ENCODE data around the gene NCBP3.
A peak's percentile ranks its signal among the peaks of the same experiment; 100 is the strongest.
"Not testable (repeated sequence)": the region's sequence is repeated elsewhere in the genome, so short reads cannot be mapped to it uniquely, and the experiment has no call there.

NCBP3 gene

GRCh38 chr17:3845291-3845620 is 790 bp downstream of the NCBP3 start:
- peaks cover 7% of the 10 kb centered on the region for H3K4me1 ChIP-seq (ENCODE audit: low read length)
- no peaks in the 10 kb centered on the region for H3K36me3 ChIP-seq (replicated peaks; ENCODE audit: insufficient read depth, low read length)
- no peaks in the 10 kb centered on the region for H4K20me1 ChIP-seq (ENCODE audit: insufficient read depth, low read length)
- peak overlapping the region; percentile 90 for H3K4me2 ChIP-seq (ENCODE audit: low read depth, low read length)
- peak overlapping the region; percentile 99 for H3K4me3 ChIP-seq (ENCODE audit: low read length)
- no peaks in the 10 kb centered on the region for H3K9me3 ChIP-seq (replicated peaks; ENCODE audit: insufficient read depth, low read length)
- H3F3A ChIP-seq (ENCODE audit: insufficient read depth, low read length), result no peaks in the 10 kb centered on the region
- peak overlapping the region; percentile 4; the same call in 1 of the 2 replicates for H3K27ac ChIP-seq (ENCODE audit: low read length)
- no peaks in the 10 kb centered on the region for H3K9me2 ChIP-seq (replicated peaks; ENCODE audit: insufficient read depth, low read length)
- peak overlapping the region; percentile 100 for H2AFZ ChIP-seq (ENCODE audit: low read length)
- peak overlapping the region; percentile 98 for H3K9ac ChIP-seq (ENCODE audit: low read length)
- TF ChIP-seq EZH2 (optimal IDR thresholded peaks at IDR 0.05; ENCODE audit: low read depth, low read length) (no peak), EZH2phosphoT487 (IDR thresholded peaks at IDR 0.05; ENCODE audit: low read length) (no peak)
- TF ChIP-seq, protein P1, sequence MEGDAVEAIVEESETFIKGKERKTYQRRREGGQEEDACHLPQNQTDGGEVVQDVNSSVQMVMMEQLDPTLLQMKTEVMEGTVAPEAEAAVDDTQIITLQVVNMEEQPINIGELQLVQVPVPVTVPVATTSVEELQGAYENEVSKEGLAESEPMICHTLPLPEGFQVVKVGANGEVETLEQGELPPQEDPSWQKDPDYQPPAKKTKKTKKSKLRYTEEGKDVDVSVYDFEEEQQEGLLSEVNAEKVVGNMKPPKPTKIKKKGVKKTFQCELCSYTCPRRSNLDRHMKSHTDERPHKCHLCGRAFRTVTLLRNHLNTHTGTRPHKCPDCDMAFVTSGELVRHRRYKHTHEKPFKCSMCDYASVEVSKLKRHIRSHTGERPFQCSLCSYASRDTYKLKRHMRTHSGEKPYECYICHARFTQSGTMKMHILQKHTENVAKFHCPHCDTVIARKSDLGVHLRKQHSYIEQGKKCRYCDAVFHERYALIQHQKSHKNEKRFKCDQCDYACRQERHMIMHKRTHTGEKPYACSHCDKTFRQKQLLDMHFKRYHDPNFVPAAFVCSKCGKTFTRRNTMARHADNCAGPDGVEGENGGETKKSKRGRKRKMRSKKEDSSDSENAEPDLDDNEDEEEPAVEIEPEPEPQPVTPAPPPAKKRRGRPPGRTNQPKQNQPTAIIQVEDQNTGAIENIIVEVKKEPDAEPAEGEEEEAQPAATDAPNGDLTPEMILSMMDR (IDR thresholded peaks at IDR 0.05; ENCODE audit: low read length), result no peak
- H3K27me3 ChIP-seq (replicated peaks; ENCODE audit: insufficient read depth, low read length), result peaks cover 5% of the 10 kb centered on the region; the same call in 1 of the 2 replicates
- peak; percentile 32 for DNase-seq
- peaks cover 54% of the 10 kb centered on the region for H3K79me2 ChIP-seq (ENCODE audit: low read length)

DNA sequence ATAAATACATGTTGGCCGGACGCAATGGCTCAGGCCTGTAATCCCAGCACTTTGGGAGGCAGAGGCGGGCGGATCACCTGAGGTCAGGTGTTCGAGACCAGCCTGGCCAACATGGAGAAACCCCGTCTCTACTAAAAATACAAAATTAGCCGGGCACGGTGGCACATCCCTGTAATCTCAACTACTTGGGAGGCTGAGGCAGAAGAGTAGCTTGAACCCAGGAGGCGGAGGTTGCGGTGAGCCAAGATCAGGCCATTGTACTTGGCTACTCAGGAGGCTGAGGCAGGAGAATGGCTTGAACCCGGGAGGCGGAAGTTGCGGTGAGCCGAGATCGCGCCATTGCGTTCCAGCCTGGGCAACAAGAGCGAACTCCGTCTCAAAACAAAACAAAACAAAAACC is 1.5 kb downstream of the NCBP3 start:
- H3K27me3 ChIP-seq (replicated peaks; ENCODE audit: insufficient read depth, low read length); H4K20me1 ChIP-seq (ENCODE audit: insufficient read depth, low read length); H3K4me3 ChIP-seq (ENCODE audit: low read length); H2AFZ ChIP-seq (ENCODE audit: low read length); H3K36me3 ChIP-seq (replicated peaks; ENCODE audit: insufficient read depth, low read length); H3K27ac ChIP-seq (ENCODE audit: low read length); H3K9ac ChIP-seq (ENCODE audit: low read length); H3K9me2 ChIP-seq (replicated peaks; ENCODE audit: insufficient read depth, low read length); H3K9me3 ChIP-seq (replicated peaks; ENCODE audit: insufficient read depth, low read length); DNase-seq; H3F3A ChIP-seq (ENCODE audit: insufficient read depth, low read length); H3K4me1 ChIP-seq (ENCODE audit: low read length): not testable (repeated sequence)
- H3K4me2 ChIP-seq (ENCODE audit: low read depth, low read length), result peak overlapping the region; percentile 90; the same call in 1 of the 2 replicates
- peaks cover 60% of the 10 kb centered on the region for H3K79me2 ChIP-seq (ENCODE audit: low read length)

GRCh38 chr17:3843935-3844516 is 2.0 kb downstream of the NCBP3 start:
- Histone ChIP-seq H3K27ac (ENCODE audit: low read length) (no peak overlapping the region), H3K27me3 (replicated peaks; ENCODE audit: insufficient read depth, low read length) (no peaks in the 10 kb centered on the region), H3K4me1 (ENCODE audit: low read length) (peaks cover 7% of the 10 kb centered on the region), H3K4me2 (ENCODE audit: low read depth, low read length) (no peak overlapping the region), H3F3A (ENCODE audit: insufficient read depth, low read length) (no peaks in the 10 kb centered on the region), H3K79me2 (ENCODE audit: low read length) (peaks cover 61% of the 10 kb centered on the region), H3K4me3 (ENCODE audit: low read length) (no peak overlapping the region), H3K9ac (ENCODE audit: low read length) (no peak overlapping the region), H4K20me1 (ENCODE audit: insufficient read depth, low read length) (no peaks in the 10 kb centered on the region), H3K36me3 (replicated peaks; ENCODE audit: insufficient read depth, low read length) (no peaks in the 10 kb centered on the region; the same call in 1 of the 2 replicates), H3K9me3 (replicated peaks; ENCODE audit: insufficient read depth, low read length) (no peaks in the 10 kb centered on the region), H2AFZ (ENCODE audit: low read length) (no peak overlapping the region), H3K9me2 (replicated peaks; ENCODE audit: insufficient read depth, low read length) (no peaks in the 10 kb centered on the region)
- DNase-seq, result peak; percentile 59
- no peak for TF ChIP-seq EZH2 (optimal IDR thresholded peaks at IDR 0.05; ENCODE audit: low read depth, low read length)
- TF ChIP-seq, protein P1 (IDR thresholded peaks at IDR 0.05; ENCODE audit: low read length), result peak; percentile 81

DNA sequence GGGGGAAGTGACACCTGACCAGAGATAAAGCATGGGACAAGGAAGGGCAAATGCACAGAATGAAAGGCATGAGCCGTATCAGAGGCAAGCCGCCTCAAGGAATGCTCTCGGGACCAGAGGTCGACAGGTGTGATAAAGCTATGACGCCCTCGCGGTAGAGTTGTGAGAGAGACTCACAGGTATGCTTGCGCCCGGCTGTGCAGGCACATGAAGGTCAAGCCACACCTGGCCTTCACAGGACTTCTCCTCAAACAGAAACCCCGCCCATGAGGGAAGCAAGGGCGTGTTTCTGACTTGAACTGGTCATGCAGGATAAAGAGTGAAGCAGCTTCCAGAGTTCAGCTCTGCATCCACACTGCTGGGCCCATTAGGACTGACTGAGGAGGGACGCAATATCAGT is 7.8 kb downstream of the NCBP3 start:
- Histone ChIP-seq H3K27ac (ENCODE audit: low read length) (no peak overlapping the region), H3K27me3 (replicated peaks; ENCODE audit: insufficient read depth, low read length) (no peaks in the 10 kb centered on the region), H3K4me1 (ENCODE audit: low read length) (no peaks in the 10 kb centered on the region), H3K9me2 (replicated peaks; ENCODE audit: insufficient read depth, low read length) (no peaks in the 10 kb centered on the region), H3K36me3 (replicated peaks; ENCODE audit: insufficient read depth, low read length) (peaks cover 2% of the 10 kb centered on the region; the same call in 1 of the 2 replicates), H4K20me1 (ENCODE audit: insufficient read depth, low read length) (no peaks in the 10 kb centered on the region), H3F3A (ENCODE audit: insufficient read depth, low read length) (no peaks in the 10 kb centered on the region), H3K79me2 (ENCODE audit: low read length) (peaks cover 62% of the 10 kb centered on the region), H3K4me2 (ENCODE audit: low read depth, low read length) (no peak overlapping the region), H3K9ac (ENCODE audit: low read length) (no peak overlapping the region), H3K9me3 (replicated peaks; ENCODE audit: insufficient read depth, low read length) (no peaks in the 10 kb centered on the region), H3K4me3 (ENCODE audit: low read length) (no peak overlapping the region), H2AFZ (ENCODE audit: low read length) (no peak overlapping the region)
- no peak for DNase-seq
- no peak for TF ChIP-seq EZH2phosphoT487 (IDR thresholded peaks at IDR 0.05; ENCODE audit: low read length)

Measured in MM.1S (cell line).